Tongue (tissue), 2 donors: ENCODE results near the gene KCTD6. TPM values are rescaled to one million over a fixed set of nuclear protein-coding genes. Genes with fewer than 3 reads are reported as not detected.

Source experiments
- DNase-seq: peaks from one replicate; pipeline ENCODE4 v3.0.0-alpha.2; 2015
- total RNA-seq: library from RNA; depleted of rRNA; stranded (reverse); fragments of >200 nt; gene quantifications from one replicate; pipeline ENCODE4 v1.2.3, GENCODE V29; 2014

KCTD6 gene
- total RNA-seq, 1 donor from 2014 or later = 13.3 TPM

DNA sequence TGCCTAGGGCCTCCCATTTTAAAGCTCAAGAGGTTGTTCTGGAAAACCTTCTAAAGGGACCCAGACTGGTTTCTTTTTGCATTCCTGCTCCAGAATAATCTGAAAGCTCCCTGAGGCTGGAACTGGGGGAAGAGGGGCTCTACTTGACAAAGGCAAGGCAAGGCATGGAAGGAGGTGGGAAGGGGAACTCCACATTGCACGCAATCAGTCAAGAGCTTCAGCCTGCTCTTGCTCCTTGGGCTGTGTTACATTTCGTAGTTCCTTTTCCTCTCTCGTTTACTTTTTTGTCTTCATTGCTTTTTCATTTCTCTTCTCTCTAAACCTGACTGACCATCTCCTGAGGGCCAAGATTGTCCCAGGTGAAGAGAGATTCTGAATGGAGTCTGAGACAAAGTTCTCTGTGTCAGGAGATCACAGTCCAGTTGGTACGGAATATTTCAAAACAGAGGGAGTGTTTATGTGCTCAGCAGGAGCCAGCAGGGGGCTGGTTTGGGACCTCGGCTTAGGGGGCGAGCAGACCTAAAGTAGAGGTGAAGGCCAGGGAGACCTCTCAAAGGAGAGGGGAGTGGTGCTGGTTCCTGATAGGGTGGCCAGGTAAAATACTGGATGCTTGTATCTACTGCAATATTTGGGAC, 6.0 kb upstream of the KCTD6 start:
- no peak for DNase-seq

DNA sequence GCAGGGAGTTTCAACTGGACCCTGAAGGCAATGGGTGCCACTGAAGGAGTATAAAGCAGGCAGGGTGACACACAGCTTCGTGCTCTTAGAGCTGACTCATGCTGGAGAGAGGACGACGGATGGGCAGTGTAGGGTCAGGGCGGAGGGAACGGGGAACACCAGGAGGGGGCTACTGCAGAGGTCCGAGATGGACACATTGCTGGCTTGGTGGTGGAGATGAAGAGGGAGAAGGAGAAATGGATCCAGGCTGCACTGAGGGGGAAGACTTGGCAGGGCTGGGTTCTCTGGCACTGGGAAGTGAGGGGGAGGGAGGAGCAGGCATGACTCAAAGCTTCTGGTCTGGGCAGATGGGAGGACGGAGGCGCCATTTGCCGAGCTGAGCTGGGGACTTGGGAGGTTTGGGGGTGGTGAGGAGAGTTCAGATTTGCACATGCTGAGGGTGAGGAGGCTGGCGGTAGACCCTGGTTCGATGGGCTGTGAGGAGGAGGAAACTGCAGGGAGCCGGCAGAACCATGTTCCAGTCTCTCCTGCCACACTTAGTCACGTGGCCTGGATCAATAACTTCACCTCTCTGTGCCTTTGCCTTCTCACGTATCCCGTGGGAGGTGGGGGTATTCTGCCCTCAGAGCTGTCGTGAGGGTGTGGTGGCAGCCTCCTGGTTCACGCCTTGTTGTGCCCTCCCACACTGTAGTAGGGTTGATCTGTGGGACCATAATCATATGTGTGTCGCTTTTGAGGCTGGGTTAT, 4.6 kb upstream of the KCTD6 start:
- no peak for DNase-seq

DNA sequence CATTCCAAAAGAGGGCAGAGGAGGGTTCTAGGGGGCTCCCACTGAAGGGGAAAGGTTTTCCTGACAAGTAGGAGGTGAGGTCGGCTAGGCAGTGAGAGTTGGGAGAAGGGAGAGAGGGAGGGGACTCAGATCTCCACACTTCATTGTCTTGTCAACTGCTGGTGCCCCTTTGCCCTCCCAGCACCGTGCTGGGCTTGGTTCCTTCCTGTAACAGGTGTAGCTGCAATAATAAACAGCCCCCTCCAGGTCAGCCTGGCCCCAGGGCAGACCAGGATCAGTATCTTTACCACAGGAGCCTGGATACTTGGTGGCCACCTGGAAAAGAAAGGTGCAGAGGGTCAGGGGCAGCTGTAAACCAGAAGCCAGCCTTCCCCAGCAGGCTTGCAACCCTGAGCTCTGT, 2.9 kb upstream of the KCTD6 start:
- DNase-seq = no peak

DNA sequence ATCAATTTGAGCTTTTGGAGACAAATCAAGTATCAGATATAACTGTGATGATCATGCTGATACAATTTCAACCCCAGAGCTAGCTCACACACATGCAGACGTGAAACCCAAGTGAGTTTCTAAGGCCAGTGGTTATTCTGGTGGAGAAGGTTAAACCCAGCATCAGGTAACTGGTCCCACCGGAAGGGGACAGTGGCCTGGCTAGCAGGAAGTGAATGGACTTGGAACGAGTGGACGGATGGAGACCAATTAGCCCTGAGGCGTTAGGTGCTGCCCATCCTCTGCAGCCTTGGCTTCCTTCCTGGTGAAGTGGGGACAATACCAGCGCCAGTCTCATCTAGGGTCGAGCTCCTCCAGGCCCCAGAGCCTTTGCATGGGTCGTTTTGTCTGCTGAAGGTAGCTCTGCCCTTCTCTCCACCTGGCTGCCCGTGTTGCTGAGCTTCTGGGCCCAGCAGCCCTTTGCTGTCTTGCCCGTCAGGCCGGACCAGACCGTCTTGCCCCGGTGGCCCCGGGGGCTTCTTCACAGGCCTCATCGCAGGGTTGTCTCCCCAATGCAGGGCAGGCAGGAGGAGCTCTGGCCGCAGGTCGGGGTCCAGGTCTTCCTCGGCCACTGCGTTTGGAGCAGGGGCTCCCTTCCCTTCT, 915 bp upstream of the KCTD6 start:
- DNase-seq = no peak

DNA sequence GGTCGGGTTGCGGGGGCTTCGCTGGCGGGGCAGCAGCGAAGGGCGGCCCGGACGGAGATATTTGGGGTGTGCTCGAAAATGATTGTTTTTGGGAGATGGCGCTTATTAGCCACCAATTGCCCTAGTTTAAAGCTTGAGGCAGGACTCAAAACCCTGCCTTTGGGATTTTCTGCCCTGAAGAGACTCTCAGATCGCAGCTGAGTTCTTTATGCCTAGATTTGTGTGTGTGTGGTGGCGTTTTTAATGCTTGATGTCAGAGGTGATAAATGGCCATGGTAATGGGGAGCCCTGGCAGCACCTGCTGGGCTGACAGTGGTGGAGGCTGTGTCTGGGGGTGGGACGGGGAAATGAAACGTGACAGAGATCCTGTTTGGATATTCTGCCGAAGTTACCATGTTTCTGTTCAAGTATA, 604 bp downstream of the KCTD6 start:
- peak; percentile 41 for DNase-seq

DNA sequence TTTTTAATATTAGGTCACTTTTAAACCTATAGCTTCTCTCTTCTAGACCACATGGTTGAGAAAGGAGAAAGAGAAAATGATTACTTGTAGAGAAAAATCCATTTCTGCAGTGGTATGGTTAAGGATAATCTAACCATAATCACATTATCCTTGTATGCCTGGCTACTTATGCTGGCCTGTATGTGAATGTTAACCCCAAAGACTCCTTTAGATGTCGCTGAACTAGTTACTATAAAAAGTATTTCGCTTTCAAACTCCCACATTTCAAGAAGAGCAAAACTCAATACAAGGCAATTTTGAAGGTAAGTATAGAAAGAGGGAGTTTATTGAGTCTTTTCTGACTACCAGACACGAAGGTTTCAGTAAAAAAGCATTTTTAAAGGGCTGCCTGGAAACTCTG, 2.2 kb downstream of the KCTD6 start:
- no peak for DNase-seq

DNA sequence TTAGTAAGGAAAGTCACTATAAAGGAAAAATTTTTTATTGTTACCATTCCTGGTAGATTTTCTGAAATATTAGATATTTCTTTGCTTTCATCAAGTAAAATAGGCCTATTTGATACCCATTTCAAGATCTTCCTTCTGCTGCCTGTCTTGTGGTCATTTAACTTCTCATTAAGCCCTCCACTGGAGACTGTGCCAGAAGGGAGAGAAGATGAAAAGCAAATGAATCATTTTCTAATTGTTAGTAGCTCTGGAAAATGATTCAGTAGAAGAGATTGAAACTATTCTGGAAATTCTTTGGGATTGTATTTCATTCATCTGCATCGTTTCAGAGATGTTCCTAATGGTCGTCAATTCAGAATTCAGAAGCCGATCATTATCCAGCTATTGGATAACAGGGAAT, 3.2 kb downstream of the KCTD6 start:
- DNase-seq = no peak

DNA sequence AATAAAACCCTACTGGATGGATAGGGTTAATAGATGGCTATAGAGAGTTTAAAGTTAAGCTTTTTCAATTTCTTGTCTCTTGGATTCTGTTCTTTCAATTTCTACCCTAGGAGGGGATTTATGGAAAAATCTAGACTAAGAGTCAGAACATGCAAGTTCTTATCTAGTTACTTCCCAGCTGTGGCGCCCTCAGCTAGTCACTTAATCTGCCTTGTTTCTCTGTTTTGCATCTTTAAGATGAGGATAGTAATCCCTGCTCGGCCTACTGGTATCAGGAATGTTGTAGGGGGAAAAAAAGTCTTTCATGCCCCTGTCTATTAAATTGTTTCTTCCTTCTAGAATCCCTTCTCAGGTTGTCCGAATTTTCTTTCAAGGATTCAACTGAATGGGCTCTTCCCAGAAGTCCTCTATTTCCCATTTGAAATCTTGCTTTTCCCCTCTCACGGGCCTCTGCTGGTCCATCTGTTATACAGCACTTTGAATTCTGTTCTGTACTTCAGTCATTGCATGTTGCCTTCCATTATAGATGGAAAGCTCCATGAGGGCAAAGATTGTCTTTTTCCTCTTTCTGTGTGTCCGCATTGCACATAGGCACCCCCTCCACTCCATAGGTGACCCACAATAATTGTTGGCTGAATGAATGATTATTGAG, 4.4 kb downstream of the KCTD6 start:
- DNase-seq = no peak

DNA sequence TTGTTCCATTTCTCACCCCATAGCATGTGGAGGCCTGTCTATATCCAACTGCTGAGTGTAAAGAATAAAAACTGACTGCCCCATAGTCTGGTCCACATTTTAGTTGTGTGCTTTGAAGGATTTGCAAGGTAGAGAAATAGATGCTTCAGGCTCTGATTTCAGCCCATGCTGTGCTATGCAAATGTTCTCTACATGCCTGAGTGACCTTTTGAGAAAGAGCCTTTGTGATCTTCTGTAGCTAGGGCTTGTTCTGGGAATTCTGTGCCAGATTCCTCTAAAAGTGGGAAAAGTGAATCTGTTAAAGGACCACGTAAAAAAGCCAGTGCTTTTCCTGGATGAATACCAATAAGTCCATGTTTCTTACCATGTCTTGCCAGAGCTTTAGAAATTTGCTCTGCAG, 5.2 kb downstream of the KCTD6 start:
- DNase-seq = no peak

DNA sequence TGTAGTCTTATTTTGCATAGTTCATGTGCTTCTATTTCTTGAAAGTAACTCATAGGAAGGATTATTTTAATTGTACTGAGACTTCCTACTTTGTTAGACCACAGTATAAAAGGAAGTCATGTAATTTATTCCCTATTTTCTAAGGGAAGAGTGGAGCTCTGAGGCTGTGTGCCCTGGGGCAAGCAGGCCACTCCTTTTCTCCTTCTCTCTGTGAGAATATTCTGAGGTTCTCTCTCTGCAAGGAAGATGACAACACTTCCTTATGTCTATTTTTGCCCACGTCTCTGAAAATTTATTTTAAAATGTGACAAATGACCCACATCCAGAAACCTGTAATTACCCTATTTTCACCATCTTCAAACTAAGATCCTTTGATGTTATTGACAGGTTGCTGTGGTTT, 11.0 kb downstream of the KCTD6 start:
- no peak for DNase-seq

DNA sequence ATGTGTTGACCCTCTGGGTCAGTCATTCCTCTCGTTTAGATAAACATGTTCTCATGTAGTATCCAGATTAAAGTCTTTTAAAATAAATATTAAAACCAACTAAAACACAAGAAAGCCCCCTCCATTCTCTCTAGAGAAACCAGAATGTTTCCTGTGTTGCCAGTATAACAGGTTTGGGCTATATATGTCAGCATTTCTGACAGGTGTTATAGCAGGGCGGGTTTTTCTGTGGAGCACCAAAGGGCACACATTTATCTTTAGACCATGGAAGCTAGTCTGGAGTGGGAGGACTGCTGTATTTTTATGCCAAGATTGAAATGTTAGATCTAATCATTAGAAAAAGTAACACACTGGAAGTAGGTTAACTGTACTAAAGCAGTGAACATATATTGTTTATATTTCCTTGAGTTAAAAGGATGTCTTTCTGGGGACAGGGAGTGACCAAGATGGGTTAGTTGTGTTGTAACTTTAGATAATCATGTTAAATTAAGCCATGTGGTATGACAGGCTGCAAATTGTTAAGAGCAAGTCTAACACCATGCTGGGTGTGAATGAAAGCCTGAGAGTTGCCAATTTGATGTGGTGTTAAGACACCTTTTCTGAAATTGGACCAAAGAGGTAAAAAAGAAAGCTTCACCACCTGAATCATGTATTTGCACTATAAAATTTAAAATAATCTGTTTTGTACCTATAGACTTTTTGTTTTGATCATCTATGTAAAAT, 15.6 kb downstream of the KCTD6 start:
- peak; percentile 40 for DNase-seq

DNA sequence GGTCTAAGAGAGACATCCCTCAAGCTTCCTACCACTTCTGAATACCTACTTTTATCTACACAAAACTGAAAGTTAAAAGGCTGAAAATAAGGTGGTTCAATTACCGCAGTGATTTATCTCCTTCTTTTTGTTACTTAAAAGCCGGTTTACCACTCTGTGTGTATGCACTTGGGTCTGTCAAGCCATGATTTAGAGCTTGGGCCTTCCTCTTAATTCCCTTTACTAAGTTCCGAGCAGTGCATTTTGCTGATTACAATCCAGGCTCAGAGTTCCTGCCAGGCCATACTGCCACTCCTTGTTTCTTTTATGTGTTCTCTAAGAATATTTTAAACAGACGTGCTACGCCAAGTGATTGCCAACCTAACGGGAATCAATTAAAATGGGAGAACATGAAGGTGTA, 16.5 kb downstream of the KCTD6 start:
- DNase-seq = no peak

DNA sequence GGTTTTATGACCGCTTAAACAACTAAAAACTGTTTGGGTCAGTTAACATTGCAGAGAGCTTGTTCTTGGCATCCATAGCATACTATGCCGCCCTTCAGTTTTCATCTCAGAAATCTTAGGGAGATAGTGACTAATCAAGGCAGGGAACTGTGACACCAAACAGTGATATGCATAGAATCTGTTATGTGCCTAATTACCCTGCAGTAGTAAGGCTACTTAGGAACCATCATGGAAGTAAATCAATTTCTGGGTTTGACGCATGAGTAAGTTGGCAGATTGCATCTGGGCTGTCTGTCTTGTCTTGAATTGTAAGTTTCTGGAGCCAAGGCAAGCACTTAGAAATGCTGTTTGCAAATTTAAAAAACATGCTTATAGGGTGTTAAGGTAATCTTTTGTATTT, 22.5 kb downstream of the KCTD6 start:
- DNase-seq = no peak

DNA sequence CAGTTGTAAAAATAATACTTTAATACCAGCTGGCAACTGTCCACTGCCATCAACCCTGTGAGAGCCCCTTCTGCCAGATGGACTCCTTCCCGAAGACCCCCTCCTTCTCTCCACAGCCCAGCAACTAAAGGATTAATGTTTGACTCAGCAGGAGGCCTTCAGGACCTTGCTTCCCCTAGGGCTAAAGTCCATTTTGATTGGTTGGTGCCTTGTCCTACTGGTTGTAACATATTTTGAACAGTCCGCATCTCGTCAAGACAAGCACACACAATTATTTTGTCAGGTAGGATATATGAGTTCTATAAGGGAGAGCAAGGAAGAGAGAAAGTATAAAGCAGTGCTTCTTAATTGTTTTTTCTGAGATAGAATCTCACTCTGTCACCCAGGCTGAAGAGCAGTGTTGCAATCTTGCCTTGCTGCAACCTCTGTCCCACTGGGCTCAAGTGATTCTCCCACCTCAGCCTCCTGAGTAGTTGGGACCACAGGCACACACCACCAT, 26.4 kb downstream of the KCTD6 start:
- peak; percentile 67 for DNase-seq

DNA sequence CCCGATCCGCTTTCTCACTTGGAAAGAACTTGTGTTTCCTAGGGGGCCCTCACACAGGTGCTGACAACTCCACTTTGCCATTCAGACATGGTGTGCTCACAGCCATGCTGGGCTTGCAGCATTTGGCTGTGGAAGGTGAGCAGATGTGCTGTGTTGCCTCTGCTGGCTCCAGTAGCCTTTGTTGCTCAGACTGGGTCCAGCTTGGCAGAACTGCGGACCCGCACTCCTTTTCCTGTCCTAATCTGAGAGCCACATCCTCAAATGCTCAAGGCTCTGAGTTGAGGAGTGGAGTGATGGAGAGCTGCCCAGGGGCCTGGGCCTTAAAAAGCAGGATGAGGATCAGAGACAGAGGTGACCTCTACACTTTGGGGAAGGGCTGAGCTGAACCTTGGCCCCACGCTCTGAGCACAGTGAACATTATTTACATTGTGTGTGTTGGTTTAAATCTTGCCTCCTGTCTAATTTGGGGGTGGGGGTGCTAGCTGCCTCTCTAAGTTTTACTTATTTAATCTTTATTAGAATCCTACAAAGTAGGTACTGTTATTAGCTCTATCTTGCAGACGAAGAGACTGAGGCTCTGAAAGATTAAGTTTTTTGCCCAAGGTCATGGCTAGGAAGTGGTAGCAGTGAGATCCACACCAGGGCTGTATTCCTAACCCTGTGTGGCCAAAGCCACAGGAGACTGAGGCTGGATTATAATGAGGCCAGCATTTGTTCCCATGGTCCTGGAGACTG, 27.9 kb downstream of the KCTD6 start:
- DNase-seq = no peak

DNA sequence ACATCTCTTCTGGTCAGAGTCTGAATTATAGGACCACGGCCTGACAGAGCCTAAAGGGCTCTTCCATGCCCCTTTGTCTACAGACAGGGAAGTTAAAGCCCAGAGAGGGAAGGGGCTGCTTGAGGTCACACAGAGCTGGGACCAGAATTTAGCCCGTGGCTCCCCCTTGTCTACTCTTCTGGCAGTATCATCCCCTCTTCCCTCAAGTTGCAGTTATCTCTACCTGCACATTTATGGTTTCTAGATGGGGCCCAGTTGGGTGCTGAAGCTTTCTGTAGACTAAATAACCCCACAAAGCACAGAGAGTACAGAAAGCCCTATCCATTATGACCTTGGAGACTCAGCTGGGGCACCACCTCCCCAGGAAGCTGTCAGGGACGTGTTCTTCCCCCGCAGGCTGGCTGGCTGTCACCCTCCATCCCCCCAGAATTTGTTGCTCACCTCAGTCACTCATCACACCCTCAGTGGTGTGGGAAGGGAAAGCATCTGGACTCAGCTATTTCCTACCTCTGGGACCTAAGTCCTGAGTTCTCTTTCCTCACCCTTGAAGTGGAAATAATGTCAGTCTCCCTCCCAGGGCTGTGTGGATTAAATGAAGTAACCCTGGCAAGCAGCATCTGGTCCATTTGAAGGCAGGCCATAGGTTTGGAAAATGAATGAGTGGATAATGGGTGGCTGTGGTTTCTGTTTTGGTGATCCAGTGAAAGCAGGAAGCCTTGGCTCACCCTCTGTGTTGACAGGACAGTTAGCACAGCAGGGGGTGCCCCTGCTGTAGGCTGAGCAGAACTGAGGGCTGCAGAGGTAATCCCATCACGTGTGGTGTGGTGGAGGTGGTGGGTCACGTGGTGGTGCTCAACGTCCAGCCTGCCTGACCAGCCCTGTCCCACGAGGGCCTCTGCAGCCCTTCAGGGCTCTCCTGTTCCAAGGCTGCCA, 28.8 kb downstream of the KCTD6 start:
- no peak for DNase-seq

DNA sequence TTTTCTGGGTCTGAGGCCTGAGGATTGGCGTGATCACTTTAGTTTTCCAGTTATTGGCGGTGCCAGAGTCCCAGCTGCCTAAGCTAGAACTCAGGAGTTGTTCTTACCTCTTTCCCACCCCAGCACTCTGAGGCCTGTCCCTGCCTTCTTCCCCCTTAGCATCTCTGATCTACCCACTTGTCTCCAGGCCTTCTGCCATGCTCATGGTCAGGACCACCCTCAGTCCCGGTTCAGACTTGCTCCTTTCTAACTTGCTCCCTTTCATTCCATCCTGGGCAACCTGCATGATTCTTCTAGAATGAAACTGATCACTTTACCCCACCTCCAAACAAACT, 29.4 kb downstream of the KCTD6 start:
- DNase-seq = no peak

DNA sequence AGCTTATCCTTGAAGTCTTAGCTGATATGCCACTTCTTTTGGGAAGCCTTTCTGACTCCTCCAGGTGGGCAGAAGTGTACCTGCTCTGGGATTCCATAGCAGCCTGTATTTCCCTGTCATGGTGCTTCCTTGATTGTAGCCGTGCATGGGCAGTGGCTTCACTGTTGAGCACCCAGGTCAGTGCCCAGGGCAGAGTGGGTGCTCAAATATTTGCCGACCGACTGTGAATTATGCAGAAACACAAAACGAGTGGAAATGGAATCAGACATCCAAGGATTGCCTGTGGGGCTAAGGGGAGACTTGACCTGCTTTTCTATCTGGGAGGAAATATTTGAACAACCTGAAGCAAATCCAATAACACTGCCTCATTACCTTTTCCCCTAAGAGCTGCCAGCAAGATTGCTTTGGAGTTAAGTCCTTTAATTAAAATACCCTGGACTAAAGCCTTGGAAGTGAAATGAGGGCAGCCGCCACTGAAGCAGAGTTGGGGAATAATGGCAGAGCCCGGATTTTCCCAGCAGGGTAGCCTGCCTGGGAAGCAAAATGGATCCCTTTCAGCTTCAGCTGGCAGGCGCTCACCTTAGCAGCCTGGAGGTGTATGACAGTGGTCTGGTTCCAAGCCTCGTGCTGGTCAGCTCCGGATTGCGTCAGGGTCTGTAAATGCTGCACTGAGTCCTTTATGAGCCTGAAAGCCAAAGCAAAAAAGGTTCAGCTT, 30.2 kb downstream of the KCTD6 start:
- no peak for DNase-seq

DNA sequence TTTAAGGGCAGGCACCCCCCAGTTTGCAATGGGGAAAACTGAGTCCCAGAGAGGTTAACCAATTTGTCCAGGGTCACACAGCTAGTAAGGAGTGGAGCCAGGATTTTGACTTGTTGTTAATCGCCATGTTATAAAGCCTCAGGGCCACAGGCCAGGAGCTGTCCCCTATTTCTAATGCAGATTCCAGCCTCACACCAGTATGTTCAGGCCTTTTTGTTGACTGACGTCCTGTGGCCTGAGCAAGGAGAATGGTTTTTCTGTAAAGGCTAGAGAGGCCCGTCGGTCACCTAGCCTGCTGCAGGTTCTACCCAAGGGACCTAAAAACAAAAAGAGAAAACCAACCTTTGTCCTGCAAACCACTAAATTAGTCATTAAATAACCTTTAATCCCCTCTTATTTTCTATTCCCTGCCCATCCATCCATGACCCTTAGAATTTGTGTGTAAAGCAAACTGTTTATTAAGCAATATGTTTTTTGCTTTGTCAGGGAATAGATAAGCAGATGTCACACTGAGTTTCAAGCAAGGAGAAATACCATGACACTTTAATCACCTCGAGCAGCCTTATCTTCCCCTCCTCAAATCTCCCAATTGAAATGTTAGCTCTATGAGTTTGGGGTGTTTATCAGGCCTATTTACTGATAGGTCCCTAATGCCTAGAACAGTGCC, 31.0 kb downstream of the KCTD6 start:
- DNase-seq = no peak
